ENCODE data around the gene SLC44A1. TPM values are rescaled to one million over a fixed set of nuclear protein-coding genes. Genes with fewer than 3 reads are reported as not detected.

The SLC44A1 gene
- total RNA-seq, 2 experiments from 2014 or later, result 14.1 to 14.3 TPM

GRCh38 chr9:105293408-105293807 is 49.0 kb downstream of the SLC44A1 start:
- DNase-seq, result no peak
- ChIA-PET POLR2A (no interaction called here), CTCF (no interaction called here)
- Mint-ChIP-seq H3K27me3 (ENCODE audit: low read depth) (peaks cover 7% of the 10 kb centered on the region), H3K4me3 (no peak overlapping the region), H3K36me3 (ENCODE audit: low read depth) (peaks cover 2% of the 10 kb centered on the region), H3K27ac (no peak overlapping the region), H3K9me3 (ENCODE audit: insufficient read depth) (no peaks in the 10 kb centered on the region), H3K4me1 (ENCODE audit: low read depth) (peaks cover 9% of the 10 kb centered on the region)
- ATAC-seq, result no peak

GRCh38 chr9:105295201-105295550 is 50.7 kb downstream of the SLC44A1 start:
- ChIA-PET CTCF (no interaction called here), POLR2A (no interaction called here)
- peaks cover 7% of the 10 kb centered on the region for H3K27me3 Mint-ChIP-seq (ENCODE audit: low read depth)
- no peak for DNase-seq
- no peak overlapping the region for H3K27ac Mint-ChIP-seq
- H3K4me1 Mint-ChIP-seq (ENCODE audit: low read depth), result peaks cover 12% of the 10 kb centered on the region
- no peaks in the 10 kb centered on the region for H3K9me3 Mint-ChIP-seq (ENCODE audit: insufficient read depth)
- H3K36me3 Mint-ChIP-seq (ENCODE audit: low read depth), result peaks cover 4% of the 10 kb centered on the region
- H3K4me3 Mint-ChIP-seq, result no peak overlapping the region
- ATAC-seq, result no peak

GRCh38 chr9:105295986-105296385 is 51.5 kb downstream of the SLC44A1 start:
- no peak overlapping the region for H3K4me3 Mint-ChIP-seq
- no peak for ATAC-seq
- no peak overlapping the region for H3K27ac Mint-ChIP-seq
- peaks cover 4% of the 10 kb centered on the region for H3K36me3 Mint-ChIP-seq (ENCODE audit: low read depth)
- peaks cover 7% of the 10 kb centered on the region for H3K27me3 Mint-ChIP-seq (ENCODE audit: low read depth)
- DNase-seq, result no peak
- POLR2A ChIA-PET, result no interaction called here
- CTCF ChIA-PET, result no interaction called here
- H3K4me1 Mint-ChIP-seq (ENCODE audit: low read depth), result peaks cover 12% of the 10 kb centered on the region
- no peaks in the 10 kb centered on the region for H3K9me3 Mint-ChIP-seq (ENCODE audit: insufficient read depth)

- Mint-ChIP-seq H3K4me1 (ENCODE audit: low read depth) (peaks cover 12% of the 10 kb centered on the region), H3K36me3 (ENCODE audit: low read depth) (peaks cover 4% of the 10 kb centered on the region), H3K4me3 (no peak overlapping the region), H3K27me3 (ENCODE audit: low read depth) (peaks cover 7% of the 10 kb centered on the region), H3K9me3 (ENCODE audit: insufficient read depth) (no peaks in the 10 kb centered on the region), H3K27ac (no peak overlapping the region)
- CTCF ChIA-PET, result no interaction called here
- DNase-seq (no peak), ATAC-seq (no peak)
- POLR2A ChIA-PET, result no interaction called here
These were observed 52.0 kb downstream of the SLC44A1 start for GRCh38 chr9:105296445-105296844.

- Mint-ChIP-seq H3K9me3 (ENCODE audit: insufficient read depth) (no peaks in the 10 kb centered on the region), H3K4me1 (ENCODE audit: low read depth) (peaks cover 12% of the 10 kb centered on the region), H3K4me3 (no peak overlapping the region), H3K36me3 (ENCODE audit: low read depth) (peaks cover 4% of the 10 kb centered on the region), H3K27me3 (ENCODE audit: low read depth) (peaks cover 3% of the 10 kb centered on the region), H3K27ac (no peak overlapping the region)
- ATAC-seq, result no peak
- POLR2A ChIA-PET, result no interaction called here
- CTCF ChIA-PET, result no interaction called here
- no peak for DNase-seq
These were observed 52.4 kb downstream of the SLC44A1 start for GRCh38 chr9:105296877-105297287.

DNA sequence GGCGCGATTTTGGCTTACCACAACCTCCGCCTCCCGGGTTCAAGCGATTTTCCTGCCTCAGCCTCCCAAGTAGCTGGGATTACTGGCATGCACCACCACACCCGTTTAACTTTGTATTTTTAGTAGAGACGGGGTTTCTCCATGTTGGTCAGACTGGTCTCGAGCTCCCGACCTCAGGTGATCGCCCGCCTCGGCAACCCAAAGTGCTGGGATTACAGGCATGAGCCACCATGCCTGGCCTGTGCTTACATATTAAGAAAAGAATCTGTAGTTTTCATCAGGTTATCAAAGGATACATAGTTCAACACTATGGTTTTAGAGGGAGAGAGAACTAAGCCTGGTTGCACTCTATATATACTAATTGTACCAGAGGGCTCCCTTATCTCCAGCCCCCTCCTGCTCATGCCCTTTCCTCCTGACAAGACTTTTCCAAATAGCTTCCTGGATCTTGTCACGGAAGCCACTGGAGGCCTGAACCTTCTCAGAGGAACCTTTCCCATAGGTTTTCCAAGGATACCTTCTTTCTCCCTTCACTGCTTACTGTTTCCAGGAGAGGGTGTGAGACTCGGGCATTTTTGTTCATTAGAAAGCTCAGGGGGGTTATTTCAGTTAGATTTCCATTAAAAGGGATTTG is 53.1 kb downstream of the SLC44A1 start:
- peaks cover 12% of the 10 kb centered on the region for H3K4me1 Mint-ChIP-seq (ENCODE audit: low read depth)
- H3K36me3 Mint-ChIP-seq (ENCODE audit: low read depth), result peaks cover 4% of the 10 kb centered on the region
- H3K9me3 Mint-ChIP-seq (ENCODE audit: insufficient read depth), result no peaks in the 10 kb centered on the region
- H3K27me3 Mint-ChIP-seq (ENCODE audit: low read depth), result peaks cover 3% of the 10 kb centered on the region
- no peak overlapping the region for H3K27ac Mint-ChIP-seq
- no peak overlapping the region for H3K4me3 Mint-ChIP-seq
- ATAC-seq, result no peak
- no peak for DNase-seq
- ChIA-PET CTCF (no interaction called here), POLR2A (no interaction called here)

DNA sequence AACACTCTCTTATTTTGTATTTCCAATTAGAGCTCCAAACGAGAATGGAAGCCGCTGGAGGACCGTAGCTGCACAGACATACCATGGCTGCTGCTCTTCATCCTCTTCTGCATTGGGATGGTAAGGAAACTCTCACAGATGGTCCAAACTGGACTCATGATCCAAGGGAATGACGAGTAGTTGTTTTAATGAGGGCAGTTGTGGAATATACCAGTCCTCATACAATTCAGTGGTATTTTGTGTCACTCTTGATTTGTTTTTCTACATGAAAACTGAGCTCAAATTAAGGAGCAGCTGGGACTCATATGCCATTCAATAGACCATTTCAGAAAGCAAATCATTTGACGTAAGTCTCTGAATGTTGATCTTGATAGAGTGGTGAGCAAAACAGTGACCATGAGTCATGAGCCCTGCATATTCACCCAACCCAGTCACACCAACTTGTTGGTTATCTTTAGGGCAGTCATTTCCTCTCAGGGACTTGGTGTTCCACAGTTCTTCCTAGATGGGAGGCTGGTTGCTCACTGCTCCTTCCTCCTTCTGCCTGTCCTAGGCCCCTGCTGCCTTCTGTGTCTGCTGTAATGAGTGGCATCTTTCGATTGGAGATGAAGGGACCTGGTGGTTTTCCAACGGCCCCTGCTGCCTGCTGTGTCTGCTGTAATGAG is 54.9 kb downstream of the SLC44A1 start:
- Mint-ChIP-seq H3K4me3 (no peak overlapping the region), H3K9me3 (ENCODE audit: insufficient read depth) (no peaks in the 10 kb centered on the region), H3K36me3 (ENCODE audit: low read depth) (peaks cover 4% of the 10 kb centered on the region), H3K4me1 (ENCODE audit: low read depth) (peaks cover 8% of the 10 kb centered on the region), H3K27ac (no peak overlapping the region), H3K27me3 (ENCODE audit: low read depth) (peaks cover 1% of the 10 kb centered on the region)
- CTCF ChIA-PET, result no interaction called here
- POLR2A ChIA-PET, result no interaction called here
- DNase-seq, result no peak
- no peak for ATAC-seq

DNA sequence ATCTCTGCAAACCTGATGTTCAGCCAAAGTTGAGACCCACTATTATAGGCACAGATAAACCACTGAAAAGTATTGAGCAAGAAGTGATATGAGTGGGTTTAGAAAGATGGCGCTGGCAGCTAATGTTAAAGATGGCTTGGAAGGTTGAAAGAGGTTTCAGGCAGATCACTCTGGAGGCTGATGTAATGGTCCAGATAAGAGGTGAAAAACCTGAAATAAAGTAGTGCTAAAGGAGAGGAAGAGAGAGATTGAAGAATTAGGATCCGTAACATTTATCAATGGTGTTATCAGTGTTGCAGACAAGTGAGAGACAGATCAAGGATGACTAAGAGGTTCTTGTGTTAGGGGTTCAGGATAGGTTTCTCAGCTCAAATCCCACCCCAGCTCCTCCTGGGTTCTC is 58.3 kb downstream of the SLC44A1 start:
- ATAC-seq, result no peak
- no peak for DNase-seq
- Mint-ChIP-seq H3K27me3 (ENCODE audit: low read depth) (no peaks in the 10 kb centered on the region), H3K36me3 (ENCODE audit: low read depth) (peaks cover 4% of the 10 kb centered on the region), H3K4me3 (no peak overlapping the region), H3K4me1 (ENCODE audit: low read depth) (peaks cover 3% of the 10 kb centered on the region), H3K9me3 (ENCODE audit: insufficient read depth) (no peaks in the 10 kb centered on the region), H3K27ac (no peak overlapping the region)
- CTCF ChIA-PET, result no interaction called here
- POLR2A ChIA-PET, result no interaction called here

- H3K36me3 Mint-ChIP-seq (ENCODE audit: low read depth), result peaks cover 2% of the 10 kb centered on the region
- no peak overlapping the region for H3K4me3 Mint-ChIP-seq
- ChIA-PET POLR2A (interaction anchor here (1.4 kb wide), 1 partner anchor 62 kb away, joined by 6 read pairs; the partner anchor contains the start of gene SLC44A1), CTCF (no interaction called here)
- no peak overlapping the region for H3K27ac Mint-ChIP-seq
- no peaks in the 10 kb centered on the region for H3K4me1 Mint-ChIP-seq (ENCODE audit: low read depth)
- H3K9me3 Mint-ChIP-seq (ENCODE audit: insufficient read depth), result no peaks in the 10 kb centered on the region
- H3K27me3 Mint-ChIP-seq (ENCODE audit: low read depth), result no peaks in the 10 kb centered on the region
- ATAC-seq (no peak), DNase-seq (no peak)
These were observed 61.4 kb downstream of the SLC44A1 start for GRCh38 chr9:105305856-105306255.

GRCh38 chr9:105306351-105307140 is 62.1 kb downstream of the SLC44A1 start:
- H3K36me3 Mint-ChIP-seq (ENCODE audit: low read depth), result peaks cover 2% of the 10 kb centered on the region
- CTCF ChIA-PET, result no interaction called here

GRCh38 chr9:105307591-105308130 is 63.2 kb downstream of the SLC44A1 start:
- Mint-ChIP-seq H3K4me3 (no peak overlapping the region), H3K9me3 (ENCODE audit: insufficient read depth) (no peaks in the 10 kb centered on the region), H3K36me3 (ENCODE audit: low read depth) (peaks cover 2% of the 10 kb centered on the region), H3K27me3 (ENCODE audit: low read depth) (no peaks in the 10 kb centered on the region), H3K27ac (no peak overlapping the region), H3K4me1 (ENCODE audit: low read depth) (no peaks in the 10 kb centered on the region)
- DNase-seq, result no peak
- no peak for ATAC-seq
- ChIA-PET POLR2A (interaction anchor here (0.6 kb wide), 1 partner anchor 69 kb away, joined by 5 read pairs; no protein-coding TSS in a partner anchor), CTCF (interaction anchor here (0.8 kb wide), 1 partner anchor 23 kb away, joined by 3 read pairs; no protein-coding TSS in a partner anchor)

More at GRCh38 chr9:105306351-105307140, 62.1 kb downstream of the SLC44A1 start:
- DNase-seq, result no peak
- no peak for ATAC-seq
- H3K4me3 Mint-ChIP-seq, result no peak overlapping the region
- no peaks in the 10 kb centered on the region for H3K9me3 Mint-ChIP-seq (ENCODE audit: insufficient read depth)
- POLR2A ChIA-PET, result interaction anchor here (0.6 to 1.4 kb wide), 2 partner anchors 62 to 70 kb away, joined by 5 to 6 read pairs; partner anchors contain the start of gene SLC44A1
- H3K27me3 Mint-ChIP-seq (ENCODE audit: low read depth), result no peaks in the 10 kb centered on the region
- no peaks in the 10 kb centered on the region for H3K4me1 Mint-ChIP-seq (ENCODE audit: low read depth)
- H3K27ac Mint-ChIP-seq, result no peak overlapping the region
